Upper lobe of right lung (tissue), 1 donor: ENCODE results near the gene ABCG1. TPM values are rescaled to one million over a fixed set of nuclear protein-coding genes. Genes with fewer than 3 reads are reported as not detected.

Source experiments
- ATAC-seq: fragments of 200-7000 bp; cut with Tn5 transposase; one replicate; pipeline ENCODE4 v1.9.1; 2020; ENCODE audit warnings: mild to moderate bottlenecking, moderate library complexity
- DNase-seq: peaks from one replicate; pipeline ENCODE4 v3.0.0-alpha.2; 2020
- H3K27ac ChIP-seq: fragments of 200-600 bp; one replicate; pipeline ENCODE4 v1.8.0; 2022
- H3K27me3 ChIP-seq: fragments of 200-600 bp; one replicate; pipeline ENCODE4 v1.8.0; 2022; ENCODE audit warnings: mild to moderate bottlenecking
- H3K36me3 ChIP-seq: fragments of 200-600 bp; one replicate; pipeline ENCODE4 v1.8.0; 2022
- H3K4me1 ChIP-seq: fragments of 200-600 bp; one replicate; pipeline ENCODE4 v1.8.0; 2022
- H3K4me3 ChIP-seq: fragments of 200-600 bp; one replicate; pipeline ENCODE4 v1.8.0; 2022; ENCODE audit warnings: mild to moderate bottlenecking
- H3K9me3 ChIP-seq: fragments of 200-600 bp; one replicate; pipeline ENCODE4 v1.8.0; 2022
- intact Hi-C: fragments of 100-400 bp; cut with DNase I; formaldehyde crosslinking; loops from one replicate; pipeline ENCODE4 v1.11.0; 2022
- total RNA-seq: library from RNA; stranded (reverse); fragmentation: NEBNext Ultra II Directional; extraction: Animal tissue kit (Norgen Biotek cat#: 25700); gene quantifications from one replicate; pipeline ENCODE4 v1.2.1, GENCODE V29; 2021
- TF ChIP-seq, protein P1 (sequence below): fragments of 200-600 bp; IDR thresholded peaks from one replicate; pipeline ENCODE4 v1.8.0; 2022; ENCODE audit warnings: antibody characterized with exemption
- donor health status: DM: no; HTN: yes; CAD: no; lungs with severe emphysema.

ABCG1 gene
- total RNA-seq, 1 donor from 2014 or later: 62.6 TPM

DNA sequence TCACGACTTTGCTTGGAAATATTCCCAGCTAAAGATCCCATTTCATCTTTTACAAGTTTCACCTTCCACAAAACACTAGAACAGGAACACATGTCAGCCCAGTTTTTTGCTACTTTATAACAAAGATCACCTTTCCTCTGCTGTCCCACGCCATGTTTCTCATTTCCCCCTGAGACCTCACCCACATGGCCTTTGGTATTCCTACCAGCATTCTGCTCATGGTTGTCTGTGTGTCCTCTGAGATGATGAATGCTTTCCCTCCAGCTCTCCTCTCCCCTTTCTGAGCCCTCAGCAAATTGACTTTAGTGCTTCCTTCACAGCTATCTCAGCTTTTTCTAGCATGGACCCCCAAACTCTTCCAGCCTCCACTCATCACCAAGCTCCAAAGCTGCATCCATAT is 32.3 kb upstream of the ABCG1 start:
- no peak for DNase-seq
- Histone ChIP-seq H3K27me3 (no peaks in the 10 kb centered on the region), H3K9me3 (no peaks in the 10 kb centered on the region), H3K4me1 (peaks cover 4% of the 10 kb centered on the region), H3K4me3 (no peak overlapping the region), H3K27ac (no peak overlapping the region), H3K36me3 (no peaks in the 10 kb centered on the region)
- intact Hi-C loops: no loop called here
- ATAC-seq: no peak
- TF ChIP-seq, protein P1, sequence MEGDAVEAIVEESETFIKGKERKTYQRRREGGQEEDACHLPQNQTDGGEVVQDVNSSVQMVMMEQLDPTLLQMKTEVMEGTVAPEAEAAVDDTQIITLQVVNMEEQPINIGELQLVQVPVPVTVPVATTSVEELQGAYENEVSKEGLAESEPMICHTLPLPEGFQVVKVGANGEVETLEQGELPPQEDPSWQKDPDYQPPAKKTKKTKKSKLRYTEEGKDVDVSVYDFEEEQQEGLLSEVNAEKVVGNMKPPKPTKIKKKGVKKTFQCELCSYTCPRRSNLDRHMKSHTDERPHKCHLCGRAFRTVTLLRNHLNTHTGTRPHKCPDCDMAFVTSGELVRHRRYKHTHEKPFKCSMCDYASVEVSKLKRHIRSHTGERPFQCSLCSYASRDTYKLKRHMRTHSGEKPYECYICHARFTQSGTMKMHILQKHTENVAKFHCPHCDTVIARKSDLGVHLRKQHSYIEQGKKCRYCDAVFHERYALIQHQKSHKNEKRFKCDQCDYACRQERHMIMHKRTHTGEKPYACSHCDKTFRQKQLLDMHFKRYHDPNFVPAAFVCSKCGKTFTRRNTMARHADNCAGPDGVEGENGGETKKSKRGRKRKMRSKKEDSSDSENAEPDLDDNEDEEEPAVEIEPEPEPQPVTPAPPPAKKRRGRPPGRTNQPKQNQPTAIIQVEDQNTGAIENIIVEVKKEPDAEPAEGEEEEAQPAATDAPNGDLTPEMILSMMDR: no peak

DNA sequence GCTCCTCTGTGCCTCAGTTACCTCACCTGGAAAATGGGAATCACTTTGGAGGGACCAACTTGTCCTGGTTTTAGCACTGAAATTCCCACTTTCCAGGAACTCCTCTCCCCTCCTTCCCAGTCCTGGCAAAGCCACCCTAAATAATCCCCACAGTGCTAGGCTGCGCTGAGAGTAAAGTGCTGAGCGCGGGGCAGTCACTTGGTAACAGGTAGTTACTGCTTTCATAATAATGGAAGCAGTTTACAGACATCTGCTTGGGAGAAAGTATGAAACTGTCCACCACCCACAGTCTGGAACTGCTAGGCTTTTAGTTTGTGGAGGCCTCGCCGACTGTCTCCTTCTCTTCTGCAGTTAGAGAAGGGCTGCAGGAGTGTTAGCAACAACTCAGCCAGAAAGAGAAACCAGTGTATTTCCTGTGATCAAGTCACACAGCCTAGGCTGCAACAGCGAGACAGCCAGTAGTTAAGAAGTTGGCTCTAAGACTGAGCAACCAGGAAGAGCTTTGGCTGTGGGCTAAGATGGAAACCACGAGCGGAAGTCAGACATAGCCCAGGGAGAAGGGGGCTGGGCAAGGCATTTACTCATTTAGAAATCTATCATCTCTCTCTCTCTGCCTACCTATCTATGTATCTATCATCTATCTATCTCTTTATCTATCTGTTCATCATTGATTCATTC is 30.8 kb upstream of the ABCG1 start:
- H3K9me3 ChIP-seq: no peaks in the 10 kb centered on the region
- ATAC-seq: peak; percentile 90
- H3K27me3 ChIP-seq: no peaks in the 10 kb centered on the region
- TF ChIP-seq, protein P1: no peak
- intact Hi-C loops: no loop called here
- DNase-seq: no peak
- H3K27ac ChIP-seq: peak overlapping the region; percentile 80
- H3K4me1 ChIP-seq: peaks cover 4% of the 10 kb centered on the region
- H3K36me3 ChIP-seq: no peaks in the 10 kb centered on the region
- no peak overlapping the region for H3K4me3 ChIP-seq

DNA sequence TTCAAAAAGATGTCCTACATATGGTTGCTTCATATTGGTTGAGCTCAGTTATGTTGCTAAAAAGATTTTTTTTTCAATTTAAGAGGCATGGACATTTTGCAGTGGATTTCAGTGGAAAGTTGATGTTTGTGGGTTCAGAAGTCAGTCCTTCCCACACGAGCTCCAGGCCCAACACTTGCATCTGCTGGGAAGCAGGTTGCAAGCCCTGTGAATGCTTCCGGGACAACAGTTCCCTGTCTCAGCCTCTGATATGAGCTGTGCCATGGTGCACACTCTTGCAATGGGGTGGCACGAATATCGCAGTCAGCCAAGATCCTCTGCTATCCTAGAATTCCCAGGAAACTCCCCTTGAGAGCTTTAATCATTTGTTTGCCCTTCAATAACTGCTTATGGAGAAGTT is 30.3 kb upstream of the ABCG1 start:
- no peak overlapping the region for H3K4me3 ChIP-seq
- H3K4me1 ChIP-seq: peaks cover 4% of the 10 kb centered on the region
- no peaks in the 10 kb centered on the region for H3K27me3 ChIP-seq
- no peaks in the 10 kb centered on the region for H3K36me3 ChIP-seq
- DNase-seq: no peak
- no peak for ATAC-seq
- H3K27ac ChIP-seq: no peak overlapping the region
- TF ChIP-seq, protein P1: no peak
- intact Hi-C loops: no loop called here
- H3K9me3 ChIP-seq: no peaks in the 10 kb centered on the region

DNA sequence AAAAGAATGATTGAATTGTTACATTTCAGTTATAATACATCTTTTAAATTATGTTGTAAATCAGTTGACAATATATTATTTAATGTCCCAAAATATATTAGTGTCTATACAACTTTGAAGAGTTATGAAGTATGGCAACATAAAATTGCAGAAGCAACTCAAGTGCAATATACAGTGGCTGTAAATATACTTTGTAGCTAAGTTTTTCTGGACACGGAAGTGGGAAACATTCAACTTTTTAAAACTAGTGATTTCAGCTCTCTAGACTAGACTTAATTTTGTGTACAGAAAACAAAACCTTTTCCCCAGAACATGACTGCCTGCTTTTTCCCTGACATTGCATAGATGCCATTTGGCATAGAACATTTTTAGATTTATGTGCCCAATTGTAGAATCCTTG is 29.5 kb upstream of the ABCG1 start:
- ATAC-seq: no peak

DNA sequence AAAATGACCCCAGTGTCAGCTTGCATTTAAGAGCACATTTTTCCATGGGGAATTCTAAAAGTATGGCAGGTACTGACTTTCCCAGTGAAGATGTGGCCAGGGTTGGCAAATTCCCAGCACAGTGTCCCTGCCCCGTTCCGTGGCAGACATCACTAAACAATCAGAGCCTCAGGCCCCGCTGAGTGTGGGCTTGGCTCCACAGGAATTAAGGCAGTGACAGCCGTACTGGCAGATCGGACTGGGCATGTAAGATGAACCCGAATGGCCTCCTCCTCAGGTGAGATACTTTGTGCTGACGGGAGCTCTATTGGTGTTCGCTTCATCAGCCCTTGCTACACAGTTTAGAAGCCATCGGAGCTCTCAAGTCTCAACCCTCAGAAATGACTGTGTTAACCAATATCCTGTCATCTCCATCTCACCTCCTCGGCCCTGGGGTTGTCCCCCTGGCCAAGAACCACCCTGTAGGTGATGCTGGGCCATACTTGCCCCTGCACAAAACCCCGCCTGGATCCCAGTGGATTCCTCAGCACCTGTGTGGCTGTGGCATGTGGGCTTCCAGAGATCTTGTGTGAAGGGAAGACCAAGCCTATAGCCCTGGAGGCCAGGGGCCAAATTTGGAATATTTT is 29.0 kb upstream of the ABCG1 start:
- DNase-seq: no peak
- ATAC-seq: no peak
- TF ChIP-seq, protein P1: no peak
- H3K36me3 ChIP-seq: no peaks in the 10 kb centered on the region
- H3K27ac ChIP-seq: peak overlapping the region; percentile 25
- H3K27me3 ChIP-seq: no peaks in the 10 kb centered on the region
- H3K9me3 ChIP-seq: no peaks in the 10 kb centered on the region
- H3K4me1 ChIP-seq: peaks cover 4% of the 10 kb centered on the region
- no peak overlapping the region for H3K4me3 ChIP-seq
- intact Hi-C loops: no loop called here

More for the DNA sequence above, 29.5 kb upstream of the ABCG1 start:
- H3K4me3 ChIP-seq: no peak overlapping the region
- peaks cover 4% of the 10 kb centered on the region for H3K4me1 ChIP-seq
- intact Hi-C loops: no loop called here
- no peaks in the 10 kb centered on the region for H3K36me3 ChIP-seq
- DNase-seq: no peak
- H3K9me3 ChIP-seq: no peaks in the 10 kb centered on the region
- TF ChIP-seq, protein P1: no peak
- peak overlapping the region; percentile 25 for H3K27ac ChIP-seq
- no peaks in the 10 kb centered on the region for H3K27me3 ChIP-seq
